NB4 (cell line): ENCODE results near the gene POPDC2.

Experiments
- CTCF ChIP-seq: IDR thresholded peaks from one replicate; pipeline ENCODE4 v1.5.1; 2012; ENCODE audit warnings: low read depth, low read length
- MAX ChIP-seq: IDR thresholded peaks from 2 replicates; pipeline ENCODE4 v1.6.1; 2011; ENCODE audit warnings: low read depth, low read length
- MYC ChIP-seq: IDR thresholded peaks from 2 replicates; pipeline ENCODE4 v1.6.1; 2011; ENCODE audit warnings: low read depth, low read length
- POLR2A ChIP-seq: IDR thresholded peaks from 2 replicates; pipeline ENCODE4 v1.6.1; 2011; ENCODE audit warnings: mild to moderate bottlenecking; ENCODE audit not compliant: insufficient read length; ENCODE audit errors: extremely low read depth

- TF ChIP-seq POLR2A (no peak), CTCF (no peak), MAX (no peak), MYC (no peak)
These were observed 51.9 kb downstream of the POPDC2 start for GRCh38 chr3:119608405-119609000.
